Neutrophil (primary cell): ENCODE results near the gene HYAL3.

Experiments used
- H3K27ac ChIP-seq: fragments of 200-600 bp; sonication (generic); 2 replicates; pipeline ENCODE4 v1.5.1; 2016; ENCODE audit warnings: mild to moderate bottlenecking, moderate library complexity
- H3K27me3 ChIP-seq: fragments of 200-600 bp; sonication (generic); 2 replicates; pipeline ENCODE4 v1.6.0; 2016; ENCODE audit warnings: mild to moderate bottlenecking
- H3K36me3 ChIP-seq: fragments of 200-600 bp; sonication (generic); 2 replicates; pipeline ENCODE4 v1.5.1; 2017
- H3K4me1 ChIP-seq, 2 experiments: fragments of 200-600 bp in 1 of 2; sonication (generic) in 1 of 2; 1 replicate in 1 of 2; 2 replicates in 1 of 2; pipeline versions ENCODE4 v1.5.1 to v1.6.1; 2013 to 2016; ENCODE audit warnings: low read depth in 1 of 2, low read length in 1 of 2, mild to moderate bottlenecking in 1 of 2, moderate library complexity in 1 of 2; ENCODE audit not compliant: control insufficient read depth in 1 of 2, insufficient read depth in 1 of 2
- H3K4me3 ChIP-seq, 2 experiments: fragments of 200-600 bp in 1 of 2; sonication (generic) in 1 of 2; 1 replicate in 1 of 2; 2 replicates in 1 of 2; pipeline ENCODE4 v1.5.1; 2013 to 2016; ENCODE audit warnings: low read depth in 1 of 2, low read length in 1 of 2, mild to moderate bottlenecking in 1 of 2, moderate library complexity in 1 of 2
- H3K9me3 ChIP-seq: fragments of 200-600 bp; sonication (generic); 2 replicates; pipeline ENCODE4 v1.5.1; 2016
- TF ChIP-seq, protein P1 (sequence below): fragments of 200-600 bp; sonication (generic); IDR thresholded peaks from 2 replicates; pipeline ENCODE4 v1.5.1; 2016; ENCODE audit warnings: antibody characterized with exemption

The HYAL3 gene

DNA sequence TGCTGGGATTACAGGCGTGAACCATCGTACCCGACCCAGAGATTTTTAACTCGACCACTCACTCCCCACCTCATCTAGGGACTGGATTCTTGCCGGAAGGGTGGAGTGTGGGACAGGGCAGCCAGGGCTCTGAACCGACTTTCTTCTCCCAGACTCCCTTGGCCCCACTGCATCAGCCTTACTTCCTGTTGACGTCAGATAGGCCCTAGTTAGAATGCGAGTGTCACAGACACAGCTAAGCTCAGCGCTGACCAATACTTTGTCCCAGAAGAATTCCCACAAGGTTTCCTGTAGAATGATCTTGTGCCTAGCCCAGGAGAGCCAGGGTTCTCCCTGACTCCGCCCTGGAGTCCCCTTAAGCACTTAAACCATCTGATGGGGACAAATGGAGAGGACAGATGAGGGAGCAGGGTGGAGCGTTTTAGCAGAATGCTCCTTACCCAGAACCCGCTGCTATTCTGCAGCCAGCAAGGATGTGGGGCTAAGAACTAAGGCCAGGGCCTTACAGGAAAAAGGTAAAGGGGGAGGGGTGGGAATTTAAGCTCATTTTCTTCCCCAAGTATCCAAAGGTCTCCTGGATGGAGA, 34.6 kb upstream of the HYAL3 start:
- Histone ChIP-seq H3K36me3 (peaks cover 33% of the 10 kb centered on the region), H3K4me3 (no peak overlapping the region), H3K27ac (peak overlapping the region; percentile 46)

DNA sequence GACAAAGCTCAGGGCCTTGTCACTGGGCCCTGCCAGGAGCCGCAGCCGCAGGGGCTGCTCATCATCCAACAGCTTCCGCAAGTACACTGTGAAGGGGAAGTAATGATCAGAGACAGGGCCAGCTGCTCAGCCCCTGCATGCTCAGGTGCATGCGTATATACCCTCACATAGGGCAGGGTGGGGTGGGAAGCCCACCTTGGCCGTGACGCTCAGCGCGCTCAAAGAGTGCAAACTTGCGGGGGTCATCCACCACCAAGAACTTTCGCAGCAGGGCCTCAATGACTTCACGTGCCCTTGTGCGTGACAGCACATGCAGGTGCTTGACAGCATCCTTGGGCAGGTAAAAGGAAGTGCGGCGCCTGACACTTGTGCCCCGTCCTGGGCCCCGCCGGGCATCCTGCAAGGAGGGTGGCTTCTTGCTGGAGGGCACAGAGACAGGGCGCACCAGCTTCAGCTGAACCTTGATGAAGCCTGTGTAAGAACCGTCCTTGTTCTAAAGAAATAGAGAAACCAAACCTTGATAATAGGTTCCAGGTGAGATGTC, 32.2 kb upstream of the HYAL3 start:
- no peaks in the 10 kb centered on the region for H3K27me3 ChIP-seq
- H3K36me3 ChIP-seq, result peaks cover 33% of the 10 kb centered on the region
- TF ChIP-seq, protein P1, sequence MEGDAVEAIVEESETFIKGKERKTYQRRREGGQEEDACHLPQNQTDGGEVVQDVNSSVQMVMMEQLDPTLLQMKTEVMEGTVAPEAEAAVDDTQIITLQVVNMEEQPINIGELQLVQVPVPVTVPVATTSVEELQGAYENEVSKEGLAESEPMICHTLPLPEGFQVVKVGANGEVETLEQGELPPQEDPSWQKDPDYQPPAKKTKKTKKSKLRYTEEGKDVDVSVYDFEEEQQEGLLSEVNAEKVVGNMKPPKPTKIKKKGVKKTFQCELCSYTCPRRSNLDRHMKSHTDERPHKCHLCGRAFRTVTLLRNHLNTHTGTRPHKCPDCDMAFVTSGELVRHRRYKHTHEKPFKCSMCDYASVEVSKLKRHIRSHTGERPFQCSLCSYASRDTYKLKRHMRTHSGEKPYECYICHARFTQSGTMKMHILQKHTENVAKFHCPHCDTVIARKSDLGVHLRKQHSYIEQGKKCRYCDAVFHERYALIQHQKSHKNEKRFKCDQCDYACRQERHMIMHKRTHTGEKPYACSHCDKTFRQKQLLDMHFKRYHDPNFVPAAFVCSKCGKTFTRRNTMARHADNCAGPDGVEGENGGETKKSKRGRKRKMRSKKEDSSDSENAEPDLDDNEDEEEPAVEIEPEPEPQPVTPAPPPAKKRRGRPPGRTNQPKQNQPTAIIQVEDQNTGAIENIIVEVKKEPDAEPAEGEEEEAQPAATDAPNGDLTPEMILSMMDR, result no peak
- H3K27ac ChIP-seq, result no peak overlapping the region
- peaks cover 22 to 35% of the 10 kb centered on the region in 2 experiments for H3K4me1 ChIP-seq
- H3K9me3 ChIP-seq, result no peaks in the 10 kb centered on the region
- H3K4me3 ChIP-seq, result no peak overlapping the region

More for the DNA sequence above, 34.6 kb upstream of the HYAL3 start:
- no peaks in the 10 kb centered on the region for H3K9me3 ChIP-seq
- H3K27me3 ChIP-seq, result no peaks in the 10 kb centered on the region
- peaks cover 25 to 35% of the 10 kb centered on the region in 2 experiments for H3K4me1 ChIP-seq
- TF ChIP-seq, protein P1, result no peak

DNA sequence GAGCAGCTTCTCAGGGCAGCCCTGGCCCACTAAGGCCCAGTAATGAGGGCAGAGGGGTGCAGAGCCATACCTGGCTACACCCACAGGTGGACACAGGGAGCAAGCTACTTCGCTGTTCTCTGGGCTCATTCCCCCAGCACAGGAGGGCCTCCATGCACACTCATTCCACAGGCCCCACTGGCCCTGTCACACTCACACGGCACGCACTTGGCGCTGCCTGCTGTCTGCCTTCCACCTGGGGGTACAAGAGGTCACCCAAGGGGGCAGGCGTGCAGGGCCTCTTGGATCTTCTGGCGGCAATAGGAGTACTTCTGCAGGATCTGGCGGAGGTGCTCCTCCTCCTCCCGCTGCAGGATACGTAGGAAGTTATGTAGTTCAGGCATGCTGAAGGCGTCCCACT, 31.1 kb upstream of the HYAL3 start:
- Histone ChIP-seq H3K4me3 (no peak overlapping the region), H3K36me3 (peaks cover 39% of the 10 kb centered on the region), H3K27ac (peak overlapping the region; percentile 27), H3K9me3 (no peaks in the 10 kb centered on the region), H3K4me1 (peaks cover 29 to 38% of the 10 kb centered on the region in 2 experiments), H3K27me3 (no peaks in the 10 kb centered on the region)
- TF ChIP-seq, protein P1, result no peak

DNA sequence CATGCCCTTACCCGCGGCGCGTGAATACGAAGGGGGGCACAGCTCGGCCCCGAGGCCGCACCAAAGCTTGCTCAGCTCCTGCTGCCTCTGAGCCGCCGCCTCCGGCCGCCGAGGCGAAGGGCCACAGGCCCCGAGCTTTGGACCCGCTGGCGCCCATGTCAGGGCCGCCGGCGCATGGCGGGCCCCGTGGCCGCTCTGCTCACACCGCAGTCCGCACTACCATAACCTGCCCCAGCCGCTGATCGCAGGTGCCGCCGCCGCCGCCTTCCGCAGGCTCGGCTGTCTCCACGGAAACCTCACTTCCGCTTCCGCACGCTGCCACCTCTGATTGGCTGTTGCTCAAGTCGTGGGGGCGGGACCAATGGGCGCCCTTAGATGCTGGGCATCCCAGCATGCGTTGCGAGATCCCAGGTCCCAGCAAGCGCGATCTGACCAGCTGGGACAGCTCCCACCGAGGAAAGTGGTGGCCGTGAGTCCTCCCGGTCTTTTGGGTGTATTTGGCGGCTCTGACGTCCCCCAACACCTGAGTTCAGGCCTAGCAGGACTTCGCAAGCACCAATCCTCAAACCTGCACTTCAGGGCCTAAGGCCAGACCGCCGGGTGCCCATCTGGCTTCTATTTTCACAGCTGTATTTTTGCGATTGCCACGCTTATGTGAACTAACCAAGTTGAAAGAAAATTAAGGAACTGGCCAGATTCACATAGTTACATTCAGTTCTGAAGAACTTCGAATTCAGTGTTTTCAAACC, 28.9 kb upstream of the HYAL3 start, which contains the start of gene TUSC2:
Gene TUSC2, minus strand, starts transcription at position 281 of the 749 bp plus-strand sequence. Its CDS starts 124 bp downstream, at position 157.
- Histone ChIP-seq H3K4me1 (peaks cover 51 to 52% of the 10 kb centered on the region in 2 experiments), H3K27ac (peak within 1 kb of the TSS; percentile 86), H3K9me3 (no peaks in the 10 kb centered on the region), H3K27me3 (no peaks in the 10 kb centered on the region), H3K36me3 (peaks cover 39% of the 10 kb centered on the region), H3K4me3 (peak within 1 kb of the TSS; percentile 79 to 87)
- TF ChIP-seq, protein P1, result peak; percentile 68

DNA sequence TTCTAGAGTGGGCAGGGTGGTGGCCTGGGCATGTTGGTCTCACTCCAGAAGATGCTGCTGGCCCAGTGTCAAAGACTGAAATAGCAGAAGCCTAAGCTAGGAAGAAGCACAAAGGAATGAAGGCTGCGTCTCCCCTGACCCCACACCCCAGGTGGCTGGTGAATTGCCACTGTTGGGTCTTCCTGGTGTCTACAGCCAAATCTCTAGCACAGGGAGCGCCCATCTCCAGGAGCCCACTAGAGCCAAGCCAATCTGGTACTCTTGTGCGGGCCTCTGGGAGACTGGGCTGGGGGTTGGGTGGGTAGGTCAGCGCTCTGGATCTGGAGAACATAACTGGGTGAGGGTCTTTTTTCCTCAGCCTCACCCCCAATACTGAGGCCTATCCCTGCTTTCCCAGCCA, 27.9 kb upstream of the HYAL3 start:
- peaks cover 37% of the 10 kb centered on the region for H3K36me3 ChIP-seq
- H3K9me3 ChIP-seq, result no peaks in the 10 kb centered on the region
- peaks cover 61 to 62% of the 10 kb centered on the region in 2 experiments for H3K4me1 ChIP-seq
- H3K4me3 ChIP-seq, result peak overlapping the region; percentile 79 to 87
- H3K27me3 ChIP-seq, result no peaks in the 10 kb centered on the region
- peak overlapping the region; percentile 86 for H3K27ac ChIP-seq
- TF ChIP-seq, protein P1, result no peak
